GM04503 (cell line): ENCODE data around the gene FILIP1L.
A peak's percentile ranks its signal among the peaks of the same experiment; 100 is the strongest.

Experiments
- DNase-seq: peaks from one replicate; pipeline ENCODE4 v3.0.0-alpha.2; 2012; ENCODE audit warnings: low read depth

Gene FILIP1L

GRCh38 chr3:99951701-99952100 lies 162.6 kb downstream of the FILIP1L start:
- DNase-seq = no peak

- DNase-seq = no peak
Measured at GRCh38 chr3:99950921-99951320, 163.4 kb downstream of the FILIP1L start.

GRCh38 chr3:99949956-99950670 lies 164.2 kb downstream of the FILIP1L start:
- no peak for DNase-seq

GRCh38 chr3:99948467-99949089 lies 165.7 kb downstream of the FILIP1L start:
- no peak for DNase-seq

- DNase-seq = no peak
Measured at GRCh38 chr3:99947356-99947755, 166.9 kb downstream of the FILIP1L start.

- no peak for DNase-seq
Measured at GRCh38 chr3:99945328-99945995, 168.8 kb downstream of the FILIP1L start.

GRCh38 chr3:99943931-99944761 lies 170.2 kb downstream of the FILIP1L start:
- DNase-seq = no peak

- DNase-seq = no peak
Measured at GRCh38 chr3:99941211-99941610, 173.1 kb downstream of the FILIP1L start.

- DNase-seq = no peak
Measured at GRCh38 chr3:99940350-99940749, 174.0 kb downstream of the FILIP1L start.

- DNase-seq = no peak
Measured at GRCh38 chr3:99939876-99940275, 174.4 kb downstream of the FILIP1L start.

GRCh38 chr3:99938270-99938911 lies 175.9 kb downstream of the FILIP1L start:
- no peak for DNase-seq

GRCh38 chr3:99934975-99935797 lies 179.1 kb downstream of the FILIP1L start:
- DNase-seq = no peak

- DNase-seq = no peak
Measured at GRCh38 chr3:99933971-99934750, 180.1 kb downstream of the FILIP1L start.

GRCh38 chr3:99931059-99931458 lies 183.2 kb downstream of the FILIP1L start:
- DNase-seq = no peak

GRCh38 chr3:99929745-99930139 lies 184.6 kb downstream of the FILIP1L start:
- no peak for DNase-seq

GRCh38 chr3:99928771-99929744 lies 185.2 kb downstream of the FILIP1L start:
- no peak for DNase-seq

- DNase-seq = no peak
Measured at GRCh38 chr3:99927671-99928457, 186.4 kb downstream of the FILIP1L start.

GRCh38 chr3:99925584-99926230 lies 188.6 kb downstream of the FILIP1L start:
- DNase-seq = peak; percentile 65
